Gastroesophageal sphincter (tissue), 4 donors: ENCODE measurements around the gene ITGAE. TPM values are rescaled to one million over a fixed set of nuclear protein-coding genes. Genes with fewer than 3 reads are reported as not detected.

Experiments used
- ATAC-seq: fragments of 150-250 bp; one replicate; pipeline ENCODE4 v1.9.1; 2016; ENCODE audit warnings: mild to moderate bottlenecking, moderate library complexity
- H3K27ac ChIP-seq, 4 donors: fragments of 200-600 bp; sonication (generic) in 3 of 4; 1 replicate in 3 of 4; 2 replicates in 1 of 4; pipeline ENCODE4 v1.5.1; 2016 to 2019
- H3K27me3 ChIP-seq: fragments of 200-600 bp; sonication (generic); one replicate; pipeline ENCODE4 v1.5.1; 2019
- H3K36me3 ChIP-seq, 2 donors: fragments of 200-600 bp; sonication (generic); one replicate each; pipeline ENCODE4 v1.5.1; 2019; ENCODE audit warnings: control low read depth in 1 of 2
- H3K4me1 ChIP-seq, 3 donors: fragments of 200-600 bp; sonication (generic); 1 replicate in 2 of 3; 2 replicates in 1 of 3; pipeline ENCODE4 v1.5.1; 2016 to 2019; ENCODE audit warnings: control low read depth in 2 of 3
- H3K4me3 ChIP-seq, 2 donors: fragments of 200-600 bp; sonication (generic); one replicate each; pipeline ENCODE4 v1.5.1; 2019; ENCODE audit warnings: mild to moderate bottlenecking in 1 of 2, moderate library complexity in 1 of 2
- H3K9me3 ChIP-seq, 3 donors: fragments of 200-600 bp; sonication (generic); one replicate each; pipeline ENCODE4 v1.5.1; 2017 to 2019; ENCODE audit warnings: control low read depth in 2 of 3
- EP300 ChIP-seq: sonication (generic); formaldehyde crosslinking; IDR thresholded peaks from one replicate; pipeline ENCODE4 v1.6.1; 2017; ENCODE audit warnings: antibody characterized with exemption, mild to moderate bottlenecking
- POLR2A ChIP-seq, 2 donors: fragments of 450-650 bp; IDR thresholded peaks; one replicate each; pipeline ENCODE4 v1.6.1; 2017; ENCODE audit warnings: antibody characterized with exemption in 2 of 2, mild to moderate bottlenecking in 2 of 2, moderate library complexity in 1 of 2
- POLR2AphosphoS5 ChIP-seq: sonication (generic); formaldehyde crosslinking; IDR thresholded peaks from one replicate; pipeline ENCODE4 v1.6.1; 2017; ENCODE audit warnings: antibody characterized with exemption
- WGBS, 2 donors: methylation state at CpG; one replicate each; pipeline ENCODE4 v1.1.5; 2018; ENCODE audit warnings: low coverage in 1 of 2; 5-methylcytosine and 5-hydroxymethylcytosine counted together
- total RNA-seq, 4 donors: library from RNA; depleted of rRNA; stranded (reverse); fragments of >200 nt; gene quantifications; one replicate each; pipeline ENCODE4 v1.1.0, GENCODE V29; 2016
- TF ChIP-seq, protein P1 (sequence below), 4 experiments: fragments of 200-600 bp in 2 of 4; fragments of 450-650 bp in 2 of 4; sonication (generic) in 1 of 4; IDR thresholded peaks; one replicate each; pipeline ENCODE4 v1.5.1; 2017 to 2019; ENCODE audit warnings: antibody characterized with exemption in 4 of 4, mild to moderate bottlenecking in 2 of 4, moderate library complexity in 2 of 4

The ITGAE gene
- total RNA-seq, 4 donors from 2014 or later, result 20.3 to 35.2 (median 21.7) TPM

DNA sequence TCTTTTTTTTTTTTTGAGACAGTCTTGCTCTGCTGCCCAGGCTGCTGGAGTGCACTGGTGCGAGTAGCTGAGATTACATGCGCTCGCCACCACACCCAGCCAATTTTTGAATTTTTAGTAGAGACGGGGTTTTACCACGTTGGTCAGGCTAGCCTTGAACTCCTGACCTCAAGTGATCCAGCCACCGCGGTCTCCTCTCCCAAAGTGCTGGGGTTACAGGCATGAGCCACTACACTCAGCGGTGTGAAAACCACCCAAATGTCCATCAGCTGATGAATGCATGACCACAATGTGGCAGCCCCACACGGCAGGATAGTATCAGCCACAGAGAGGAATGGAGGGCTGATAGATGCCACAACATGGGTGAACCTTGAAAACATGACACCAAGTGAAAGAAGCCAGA is 107.2 kb downstream of the ITGAE start:
- Histone ChIP-seq H3K36me3 (no peaks in the 10 kb centered on the region), H3K27me3 (peaks cover 94% of the 10 kb centered on the region), H3K27ac (no peak overlapping the region), H3K4me3 (no peak overlapping the region), H3K9me3 (peaks cover 0 to 13% (median 0%) of the 10 kb centered on the region in 3 donors), H3K4me1 (peaks cover 0 to 24% (median 9%) of the 10 kb centered on the region in 3 donors)
- no peak for TF ChIP-seq POLR2AphosphoS5
- TF ChIP-seq EP300, result no peak
- TF ChIP-seq, protein P1, sequence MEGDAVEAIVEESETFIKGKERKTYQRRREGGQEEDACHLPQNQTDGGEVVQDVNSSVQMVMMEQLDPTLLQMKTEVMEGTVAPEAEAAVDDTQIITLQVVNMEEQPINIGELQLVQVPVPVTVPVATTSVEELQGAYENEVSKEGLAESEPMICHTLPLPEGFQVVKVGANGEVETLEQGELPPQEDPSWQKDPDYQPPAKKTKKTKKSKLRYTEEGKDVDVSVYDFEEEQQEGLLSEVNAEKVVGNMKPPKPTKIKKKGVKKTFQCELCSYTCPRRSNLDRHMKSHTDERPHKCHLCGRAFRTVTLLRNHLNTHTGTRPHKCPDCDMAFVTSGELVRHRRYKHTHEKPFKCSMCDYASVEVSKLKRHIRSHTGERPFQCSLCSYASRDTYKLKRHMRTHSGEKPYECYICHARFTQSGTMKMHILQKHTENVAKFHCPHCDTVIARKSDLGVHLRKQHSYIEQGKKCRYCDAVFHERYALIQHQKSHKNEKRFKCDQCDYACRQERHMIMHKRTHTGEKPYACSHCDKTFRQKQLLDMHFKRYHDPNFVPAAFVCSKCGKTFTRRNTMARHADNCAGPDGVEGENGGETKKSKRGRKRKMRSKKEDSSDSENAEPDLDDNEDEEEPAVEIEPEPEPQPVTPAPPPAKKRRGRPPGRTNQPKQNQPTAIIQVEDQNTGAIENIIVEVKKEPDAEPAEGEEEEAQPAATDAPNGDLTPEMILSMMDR (IDR thresholded peaks at IDR 0.05), result no peak
- TF ChIP-seq POLR2A (IDR thresholded peaks at IDR 0.05), result no peak
- 77 to 78% methylated on average over 7 to 8 of the region's 9 CpGs for WGBS, 2 donors
- ATAC-seq, result no peak

DNA sequence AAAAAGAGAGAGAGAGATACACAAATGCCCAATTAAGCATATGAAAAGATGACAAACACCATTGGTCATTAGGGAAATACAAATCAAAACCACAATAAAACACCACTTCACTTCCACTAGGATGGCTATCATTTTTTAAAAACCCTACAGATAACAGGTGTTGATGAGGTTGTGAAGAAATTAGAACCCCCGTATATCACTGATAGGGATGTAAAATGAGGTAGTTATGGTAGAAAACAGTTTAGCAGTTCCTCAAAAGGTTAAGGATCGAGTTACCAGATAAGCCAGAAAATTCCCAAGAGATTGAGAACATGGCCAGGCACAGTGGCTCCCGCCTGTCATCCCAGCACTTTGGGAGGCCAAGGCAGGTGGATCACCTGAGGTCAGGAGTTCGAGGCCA is 107.8 kb downstream of the ITGAE start:
- no peak overlapping the region for H3K27ac ChIP-seq
- no peak overlapping the region for H3K4me3 ChIP-seq
- H3K9me3 ChIP-seq, result peaks cover 0 to 8% (median 0%) of the 10 kb centered on the region in 3 donors
- no peak for TF ChIP-seq POLR2AphosphoS5
- no peak for TF ChIP-seq EP300
- TF ChIP-seq, protein P1 (IDR thresholded peaks at IDR 0.05), result no peak
- no peak for TF ChIP-seq POLR2A (IDR thresholded peaks at IDR 0.05)
- H3K4me1 ChIP-seq, result peaks cover 0 to 24% (median 9%) of the 10 kb centered on the region in 3 donors
- no peaks in the 10 kb centered on the region for H3K36me3 ChIP-seq
- 57 to 59% methylated on average over 3 to 4 of the region's 4 CpGs for WGBS, 2 donors
- peaks cover 94% of the 10 kb centered on the region for H3K27me3 ChIP-seq
- no peak for ATAC-seq

GRCh38 chr17:3692346-3692745 is 108.6 kb downstream of the ITGAE start:
- Histone ChIP-seq H3K27me3 (peaks cover 90% of the 10 kb centered on the region), H3K27ac (no peak overlapping the region), H3K4me3 (no peak overlapping the region), H3K36me3 (no peaks in the 10 kb centered on the region), H3K4me1 (peaks cover 0 to 24% (median 9%) of the 10 kb centered on the region in 3 donors), H3K9me3 (no peaks in the 10 kb centered on the region)
- 70 to 83% methylated on average over 4 to 6 of the region's 9 CpGs for whole genome bisulfite sequencing, 2 donors
- ATAC-seq, result no peak
- TF ChIP-seq POLR2AphosphoS5 (no peak), EP300 (no peak), POLR2A (IDR thresholded peaks at IDR 0.05) (no peak)
- TF ChIP-seq, protein P1 (IDR thresholded peaks at IDR 0.05), result no peak

DNA sequence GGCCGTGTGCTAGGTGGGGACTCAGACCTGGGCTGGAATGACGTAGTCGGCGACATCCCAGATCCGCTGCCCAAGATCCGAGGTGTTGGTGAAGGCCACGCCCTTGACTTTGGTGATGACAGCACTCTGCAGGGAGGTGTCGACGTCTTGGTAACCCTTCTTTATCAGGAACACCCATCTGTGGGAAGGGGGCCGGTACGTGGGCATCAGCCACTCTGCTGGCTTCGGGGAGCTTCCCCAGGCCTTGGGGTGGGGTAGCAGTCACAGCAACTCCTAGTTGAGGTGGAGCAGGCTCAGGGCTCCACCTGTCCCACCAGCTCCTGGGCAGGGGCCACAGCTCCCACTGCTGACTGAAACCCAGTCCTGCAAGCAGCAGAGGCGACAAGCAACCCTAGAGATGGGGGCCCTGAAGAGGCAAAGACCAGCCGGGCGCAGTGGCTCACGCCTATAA is 109.3 kb downstream of the ITGAE start:
- Histone ChIP-seq H3K9me3 (no peaks in the 10 kb centered on the region), H3K27me3 (peaks cover 83% of the 10 kb centered on the region), H3K4me3 (no peak overlapping the region), H3K4me1 (peaks cover 0 to 22% (median 9%) of the 10 kb centered on the region in 3 donors), H3K36me3 (no peaks in the 10 kb centered on the region), H3K27ac (no peak overlapping the region)
- ATAC-seq, result no peak
- TF ChIP-seq POLR2A (IDR thresholded peaks at IDR 0.05) (no peak), POLR2AphosphoS5 (no peak), EP300 (no peak)
- TF ChIP-seq, protein P1 (IDR thresholded peaks at IDR 0.05), result no peak
- WGBS, 2 donors, result no CpG with 5 or more reads among the region's 16 CpGs

DNA sequence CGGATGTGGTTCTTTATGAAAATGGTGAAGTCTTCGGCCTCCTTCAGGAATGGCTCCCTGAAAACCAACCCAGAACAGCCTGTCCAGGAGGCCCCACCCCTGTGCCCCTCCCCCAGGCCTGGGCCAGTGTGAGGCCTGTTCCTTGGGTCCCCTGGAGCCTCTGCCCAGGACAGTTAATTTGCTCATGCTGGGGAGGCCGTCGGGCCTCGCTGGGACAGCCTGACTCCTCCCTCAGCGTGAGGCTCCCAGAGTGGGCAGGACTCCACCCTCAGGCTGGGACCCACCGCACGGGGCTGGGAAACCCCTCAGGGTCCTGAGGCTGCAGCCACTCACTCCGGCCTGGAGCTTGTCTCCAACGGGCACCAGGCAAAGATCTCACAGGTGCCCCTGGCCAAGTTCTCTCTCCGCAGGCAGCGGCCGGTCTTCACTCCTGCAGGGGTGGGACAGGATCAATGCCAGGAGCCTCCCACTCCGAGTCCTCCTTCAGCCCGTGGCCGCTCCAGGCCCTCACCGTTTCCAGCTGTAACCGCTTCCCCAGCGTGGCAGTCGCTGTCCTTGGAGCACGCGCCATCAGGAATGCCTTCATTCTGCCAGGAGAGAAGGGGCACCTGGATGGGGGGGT is 110.8 kb downstream of the ITGAE start:
- H3K27me3 ChIP-seq, result peaks cover 72% of the 10 kb centered on the region
- no peak overlapping the region for H3K27ac ChIP-seq
- H3K4me1 ChIP-seq, result peaks cover 0 to 8% (median 3%) of the 10 kb centered on the region in 3 donors
- TF ChIP-seq POLR2A (IDR thresholded peaks at IDR 0.05) (no peak), EP300 (no peak), POLR2AphosphoS5 (no peak)
- TF ChIP-seq, protein P1 (IDR thresholded peaks at IDR 0.05), result no peak
- no peak for ATAC-seq
- H3K4me3 ChIP-seq, result no peak overlapping the region
- no peaks in the 10 kb centered on the region for H3K36me3 ChIP-seq
- WGBS, 2 donors, result 82 to 100% methylated on average over 1 to 2 of the region's 22 CpGs
- H3K9me3 ChIP-seq, result no peaks in the 10 kb centered on the region
